Effector CD8-positive, alpha-beta T cell (primary cell): Measurements from ENCODE around the gene ENTHD1.
"Not testable (repeated sequence)": the region's sequence is repeated elsewhere in the genome, so short reads cannot be mapped to it uniquely, and the experiment has no call there.

Experiments used
- DNase-seq: peaks from one replicate; lab custom pipeline; 2025; lab: John Stamatoyannopoulos, UW

Gene ENTHD1

GRCh38 chr22:39734046-39734445, 159.5 kb downstream of the ENTHD1 start:
- DNase-seq, result not testable (repeated sequence)

GRCh38 chr22:39733191-39733590, 160.4 kb downstream of the ENTHD1 start:
- no peak for DNase-seq

DNA sequence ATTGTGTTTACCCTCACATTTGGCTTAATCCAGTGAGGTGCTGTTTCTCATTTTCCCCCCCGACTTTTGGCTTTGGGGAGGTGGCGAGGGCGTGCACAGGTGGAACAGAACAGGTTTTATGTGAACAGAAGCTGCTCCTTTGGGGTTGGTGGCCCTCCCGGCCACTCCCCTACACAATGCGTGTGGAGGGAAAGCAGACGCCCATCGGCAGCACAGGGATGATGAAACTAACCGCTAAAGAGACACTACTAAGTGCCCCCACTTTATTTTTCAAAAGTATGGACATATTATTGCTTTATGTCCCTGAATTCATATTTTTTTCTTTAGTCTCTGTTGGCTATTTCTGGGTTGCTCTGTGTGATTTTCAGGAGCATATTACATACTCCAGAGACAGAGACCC, 160.9 kb downstream of the ENTHD1 start:
- DNase-seq, result no peak

DNA sequence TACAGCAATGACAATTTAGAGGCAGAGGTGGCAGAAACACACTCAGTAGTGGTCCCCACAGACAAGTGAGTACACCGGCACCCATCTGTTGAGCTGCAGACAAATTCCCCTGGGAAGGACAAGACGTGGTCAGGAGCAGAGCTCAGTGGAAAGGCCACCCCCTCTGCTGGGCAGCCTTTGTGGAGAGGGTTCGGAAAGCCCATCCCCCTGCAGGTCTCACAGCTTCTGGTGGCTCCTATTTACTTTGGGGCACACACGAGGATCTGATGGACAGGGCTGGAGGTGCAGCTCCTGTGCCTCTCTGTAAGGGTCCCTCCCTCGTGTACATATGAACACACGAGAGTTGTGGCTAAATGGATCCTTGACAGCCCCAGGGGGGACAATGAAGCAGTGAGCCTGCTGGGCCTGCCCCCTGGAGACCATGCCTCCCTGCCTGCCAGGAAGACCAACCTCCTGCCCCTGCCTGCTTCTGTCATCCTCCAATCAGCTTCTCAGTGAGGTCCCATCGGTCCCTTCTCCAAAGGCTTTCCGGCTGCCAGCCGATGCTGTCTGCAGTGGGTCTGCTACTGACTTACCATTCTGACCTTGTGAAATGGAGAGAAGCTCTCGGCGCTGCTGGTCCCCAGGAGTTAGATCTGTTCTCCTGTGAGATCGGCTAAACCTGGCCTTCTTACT, 161.5 kb downstream of the ENTHD1 start:
- no peak for DNase-seq

DNA sequence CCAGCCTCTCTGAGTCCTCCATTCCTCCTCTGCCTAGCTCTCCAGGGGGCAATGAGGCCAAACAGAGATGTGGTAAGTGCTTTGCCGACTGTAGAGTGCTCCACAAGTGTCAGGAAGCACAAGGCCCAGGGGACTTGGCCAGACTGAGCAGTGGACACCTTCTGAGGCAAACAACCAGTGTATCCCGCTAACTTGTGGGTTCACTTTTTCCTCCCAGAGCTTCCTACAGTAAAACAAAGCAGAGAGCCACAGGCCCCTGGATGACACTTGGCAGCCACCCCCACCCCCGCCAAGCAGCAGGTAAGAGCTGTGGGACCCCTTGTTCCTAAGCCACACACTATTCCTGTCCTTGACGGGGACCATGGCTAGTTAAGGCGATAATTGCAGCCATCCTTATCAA, 162.1 kb downstream of the ENTHD1 start:
- no peak for DNase-seq

DNA sequence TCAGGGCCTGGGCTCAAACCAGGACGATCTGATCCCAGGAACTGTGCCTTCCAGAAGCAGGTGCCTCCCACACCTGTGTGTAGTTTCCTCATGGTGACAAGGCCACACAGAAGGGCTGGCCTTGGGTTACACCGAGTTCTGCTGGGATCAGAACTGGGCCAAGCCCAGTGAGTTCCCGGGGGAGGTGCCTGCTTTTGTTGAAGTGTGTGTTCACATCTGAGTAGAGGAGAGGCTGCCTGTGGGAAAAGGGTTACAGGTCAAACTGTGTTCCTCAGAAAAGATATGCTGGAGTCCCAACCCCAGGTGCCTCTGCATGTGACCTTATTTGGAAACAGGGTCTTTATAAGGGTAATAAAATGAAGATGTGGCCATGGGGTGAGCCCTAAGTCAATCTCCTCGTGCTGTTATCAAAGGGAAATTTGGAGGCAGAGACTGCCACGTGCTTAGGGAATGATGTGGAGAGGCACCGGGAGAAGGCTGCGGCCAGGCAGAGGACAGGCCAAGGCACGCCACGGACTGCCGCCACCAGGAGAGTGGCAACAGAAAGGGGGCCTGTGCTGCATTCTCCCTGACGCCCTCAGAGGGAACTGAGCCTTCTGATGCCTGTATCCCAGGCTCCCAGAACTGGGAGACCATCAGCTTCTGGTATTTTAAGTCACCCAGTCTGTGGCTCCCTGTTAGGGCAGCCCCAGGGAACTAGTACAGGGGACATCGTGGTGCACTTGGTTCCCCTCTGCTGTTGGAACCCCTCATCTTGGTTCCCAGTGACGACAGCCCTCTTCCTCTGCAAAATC, 164.2 kb downstream of the ENTHD1 start:
- no peak for DNase-seq

DNA sequence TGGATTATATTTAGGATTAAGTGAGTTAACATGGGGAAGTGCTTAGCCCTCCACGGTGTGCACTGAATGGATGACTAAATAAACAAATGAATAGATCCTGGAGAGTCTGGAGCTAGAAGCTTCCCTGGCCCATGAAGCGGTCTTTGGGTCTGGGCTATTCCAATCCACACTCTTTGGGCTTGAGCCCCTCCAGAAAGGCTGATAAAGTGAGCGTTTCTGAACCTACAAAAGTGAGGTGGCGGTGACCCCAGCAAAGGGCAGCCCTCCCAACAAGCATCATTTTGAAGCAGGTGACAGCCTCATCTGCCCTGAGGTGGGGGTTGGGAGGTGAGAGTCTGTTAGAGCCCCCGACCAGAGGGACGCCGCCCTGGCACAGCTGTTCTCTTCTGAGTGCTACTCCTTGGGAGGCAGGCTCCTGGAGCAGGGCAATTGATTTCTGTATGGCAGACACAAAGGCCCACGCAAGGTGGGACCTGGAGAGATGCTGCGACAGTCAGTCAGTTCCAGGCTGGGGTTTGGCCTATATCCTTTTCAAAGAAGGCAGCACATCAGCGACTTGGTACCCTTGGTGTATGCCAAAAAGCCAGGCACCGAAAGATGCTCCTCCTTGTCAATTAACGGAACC, 165.2 kb downstream of the ENTHD1 start:
- no peak for DNase-seq

GRCh38 chr22:39727541-39727940, 166.0 kb downstream of the ENTHD1 start:
- no peak for DNase-seq

- no peak for DNase-seq
These were observed 168.1 kb downstream of the ENTHD1 start for GRCh38 chr22:39725351-39726035.

GRCh38 chr22:39724857-39725256, 168.7 kb downstream of the ENTHD1 start:
- no peak for DNase-seq

DNA sequence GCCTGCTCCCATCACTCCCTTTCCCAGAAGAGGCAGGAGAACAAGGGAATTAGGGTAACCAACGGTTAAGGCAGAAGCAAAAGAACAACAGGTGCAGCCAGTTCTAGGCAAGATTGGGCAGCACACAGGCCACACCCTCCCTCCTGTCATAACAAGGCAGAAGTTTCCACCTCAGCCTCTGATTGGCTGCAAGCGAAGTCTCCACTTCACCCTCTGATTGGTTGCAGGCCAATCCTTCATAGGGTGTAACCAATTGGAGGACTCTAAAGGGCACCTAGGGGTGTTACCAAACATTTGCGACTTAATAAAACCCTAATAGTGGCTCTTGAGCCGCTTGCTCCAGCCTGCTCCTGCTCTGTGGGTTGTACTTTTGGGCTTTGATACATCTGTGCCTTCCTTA, 169.2 kb downstream of the ENTHD1 start:
- no peak for DNase-seq

GRCh38 chr22:39723899-39724351, 169.6 kb downstream of the ENTHD1 start:
- DNase-seq, result no peak

DNA sequence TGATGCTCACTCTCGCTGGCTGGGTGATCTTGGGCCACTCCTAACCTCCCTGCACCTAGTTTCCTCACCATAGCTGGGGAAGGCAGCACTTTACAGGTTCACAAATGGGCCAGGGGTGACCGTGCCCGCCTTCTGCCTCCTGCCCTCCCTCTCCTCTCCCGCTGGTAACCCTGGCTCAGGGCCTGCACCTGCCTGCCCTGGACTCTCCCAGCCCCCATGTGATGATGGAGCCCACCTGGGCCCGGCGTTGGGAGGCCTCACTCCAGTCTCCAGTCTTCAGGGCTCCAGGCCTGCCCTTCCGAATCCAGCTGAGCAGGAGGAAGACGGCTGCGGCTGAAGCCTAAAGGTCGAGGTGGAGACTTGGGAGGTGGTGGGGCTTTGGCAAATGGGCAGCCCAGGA, 170.1 kb downstream of the ENTHD1 start:
- no peak for DNase-seq

- DNase-seq, result no peak
These were observed 171.1 kb downstream of the ENTHD1 start for GRCh38 chr22:39722501-39722900.

GRCh38 chr22:39722032-39722325, 171.6 kb downstream of the ENTHD1 start:
- DNase-seq, result no peak

DNA sequence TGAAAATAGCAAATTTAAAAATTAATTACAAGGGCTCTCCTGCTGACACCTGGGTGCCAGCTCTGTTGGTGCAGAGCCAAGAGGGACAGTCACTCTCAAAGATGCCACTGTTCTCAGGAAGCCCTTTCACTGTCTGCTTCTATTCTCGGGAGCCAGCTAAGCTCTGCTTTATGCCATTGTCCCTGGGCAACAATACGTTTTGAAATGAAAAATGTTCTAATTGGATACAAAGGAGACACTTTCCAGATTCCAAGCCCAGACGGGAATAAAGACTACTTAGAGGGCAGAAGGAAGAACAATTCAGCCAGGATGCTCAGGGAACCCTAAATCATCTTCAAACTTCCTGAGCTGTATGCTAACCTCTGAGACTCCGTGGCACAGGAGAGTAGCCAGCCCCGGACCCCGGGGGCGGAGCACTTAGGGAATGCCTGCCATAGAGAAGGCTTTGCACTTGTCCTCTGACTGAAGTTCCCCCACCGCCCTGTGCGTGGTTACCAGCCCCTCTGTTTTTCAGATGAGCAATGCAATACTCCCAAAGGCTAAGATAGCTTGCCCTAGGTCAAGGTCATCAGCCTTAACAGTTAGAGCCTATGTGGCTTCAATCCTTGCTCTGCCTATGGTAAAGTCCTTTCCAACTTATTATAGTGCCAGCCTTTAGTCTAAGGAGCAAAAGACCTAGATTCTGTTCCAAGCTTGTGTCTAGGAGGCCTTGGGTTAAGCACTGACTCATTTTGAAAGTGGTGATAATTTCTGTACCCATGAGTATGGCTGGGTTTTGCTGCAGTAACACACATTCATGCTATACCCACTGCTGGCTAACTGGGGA, 172.1 kb downstream of the ENTHD1 start:
- no peak for DNase-seq

- DNase-seq, result no peak
These were observed 173.8 kb downstream of the ENTHD1 start for GRCh38 chr22:39719559-39720450.

GRCh38 chr22:39718921-39719475, 174.6 kb downstream of the ENTHD1 start:
- DNase-seq, result no peak

DNA sequence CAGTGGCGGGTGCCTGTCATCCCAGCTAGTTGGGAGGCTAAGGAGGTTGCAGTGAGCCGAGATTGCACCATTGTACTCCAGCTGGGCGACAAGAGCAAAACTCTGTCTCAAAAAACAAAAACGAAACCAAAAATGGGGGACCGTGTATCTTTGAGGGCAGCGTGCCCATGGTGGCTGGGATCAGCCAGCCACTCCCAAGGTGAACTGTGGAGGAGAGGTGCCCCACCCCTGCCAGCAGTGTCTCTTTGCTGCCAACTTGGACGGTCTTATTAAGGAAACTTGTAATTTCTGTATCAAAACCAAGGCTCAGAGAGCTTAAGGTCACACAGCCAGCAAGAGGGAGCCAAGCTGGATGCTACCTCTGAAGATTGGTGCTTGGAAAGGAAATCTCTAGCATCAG, 175.4 kb downstream of the ENTHD1 start:
- no peak for DNase-seq

DNA sequence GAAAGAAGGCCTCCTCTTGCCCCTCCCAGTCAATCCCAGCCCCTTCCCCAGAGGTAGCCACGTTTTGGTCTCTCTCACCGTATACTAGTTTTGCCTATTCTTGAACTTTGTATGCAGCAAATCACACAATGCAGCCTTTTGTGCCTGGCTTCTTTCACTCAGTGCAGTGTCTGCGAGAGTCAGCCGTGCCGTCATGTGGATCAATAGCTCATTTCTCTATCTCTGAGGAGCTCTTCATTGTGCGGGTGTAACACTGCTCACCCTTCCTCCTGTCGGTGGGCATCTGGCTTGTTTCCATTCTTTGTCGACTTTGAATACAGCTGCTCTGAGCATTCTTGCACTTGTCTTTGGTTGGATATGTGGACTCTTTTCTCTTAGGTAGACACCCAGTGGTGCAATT, 176.5 kb downstream of the ENTHD1 start:
- DNase-seq, result no peak
